D721Med (cell line): Measurements from ENCODE around the gene SEC22C.
A peak's percentile ranks its signal among the peaks of the same experiment; 100 is the strongest.

Experiments
- DNase-seq: peaks from one replicate; pipeline ENCODE4 v3.0.0; 2011; ENCODE audit warnings: low spot score; ENCODE audit not compliant: insufficient read length
- FAIRE-seq: peaks from 2 replicates; lab custom pipeline; 2011; peaks lifted over from hg19 to GRCh38; lab: Jason Lieb, UNC
- CTCF ChIP-seq: IDR thresholded peaks from 2 replicates; pipeline ENCODE4 v1.5.1; 2012; ENCODE audit warnings: mild to moderate bottlenecking, control low read depth; ENCODE audit not compliant: insufficient read depth; ENCODE audit errors: missing control alignments

SEC22C gene

GRCh38 chr3:42505849-42506410, 75.8 kb downstream of the SEC22C start:
- FAIRE-seq (no peak), DNase-seq (no peak)
- TF ChIP-seq CTCF = no peak

- no peak for TF ChIP-seq CTCF
- DNase-seq (no peak), FAIRE-seq (no peak)
Observed at GRCh38 chr3:42505128-42505848, 76.5 kb downstream of the SEC22C start.

GRCh38 chr3:42504334-42505127, 77.2 kb downstream of the SEC22C start:
- TF ChIP-seq CTCF = no peak
- no peak for FAIRE-seq
- no peak for DNase-seq

GRCh38 chr3:42503957-42504333, 77.8 kb downstream of the SEC22C start:
- no peak for TF ChIP-seq CTCF
- FAIRE-seq (no peak), DNase-seq (no peak)

GRCh38 chr3:42503251-42503924, 78.4 kb downstream of the SEC22C start:
- no peak for FAIRE-seq
- no peak for TF ChIP-seq CTCF
- no peak for DNase-seq

- FAIRE-seq (no peak), DNase-seq (peak; percentile 91)
- TF ChIP-seq CTCF = no peak
Observed at GRCh38 chr3:42502429-42503250, 79.1 kb downstream of the SEC22C start, which contains the start of gene VIPR1. Gene VIPR1, plus strand, starts transcription at chr3:42502643. Its CDS starts 93 bp downstream, at chr3:42502736.
